Measurements from ENCODE around the gene IRX1. TPM values are rescaled to one million over a fixed set of nuclear protein-coding genes. Genes with fewer than 3 reads are reported as not detected.

Gene IRX1
- 60.5 and 66.8 TPM in 2 replicates for total RNA-seq

GRCh38 chr5:3595006-3595961 lies at the start of gene IRX1:
Gene IRX1, plus strand, starts transcription at chr5:3595832. Its CDS starts 274 bp downstream, at chr5:3596106.

All from placental epithelial cell (primary cell).